Measurements from ENCODE around the gene MYL9. TPM values are rescaled to one million over a fixed set of nuclear protein-coding genes. Genes with fewer than 3 reads are reported as not detected.

MYL9 gene
- polyA plus RNA-seq, 1 of the 3 experiments (the other 2 are of a cell fraction) = not detected

DNA sequence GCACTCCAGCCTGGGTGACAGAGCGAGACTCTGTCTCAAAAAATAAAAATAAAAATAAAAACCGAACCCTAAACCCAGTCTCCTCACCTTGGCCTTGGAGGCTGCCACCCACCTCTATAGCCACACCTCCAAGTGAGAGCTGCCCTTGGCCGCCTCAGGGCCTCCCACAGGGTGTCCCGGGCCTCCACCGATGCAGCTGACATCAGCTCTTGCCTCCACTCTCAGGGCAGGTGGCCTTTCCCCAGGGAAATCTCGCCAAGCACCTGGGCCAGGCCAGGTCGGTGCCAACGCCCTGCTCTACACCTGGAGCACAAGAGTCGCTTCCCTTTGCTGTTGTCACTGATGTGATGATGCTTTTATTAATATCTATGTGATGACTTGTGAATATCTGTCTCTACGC is 8.9 kb upstream of the MYL9 start:
- H4K20me1 ChIP-seq (ENCODE audit: insufficient read depth) = no peaks in the 10 kb centered on the region
- no peaks in the 10 kb centered on the region for H3K79me2 ChIP-seq (ENCODE audit: insufficient read depth)
- ChIA-PET CTCF (no interaction called here), POLR2A (no interaction called here)
- WGBS (ENCODE audit: low lambda C conversion rate) = 85% methylated on average over 10 of the region's 10 CpGs
- H3K27ac ChIP-seq (ENCODE audit: low read depth in 2 of 2, low read length in 1 of 2) = no peak overlapping the region
- peaks cover under 1 to 15% of the 10 kb centered on the region in 2 experiments for H3K36me3 ChIP-seq (replicated peaks in 1 of 2; ENCODE audit: control insufficient read depth in 1 of 2, insufficient read depth in 2 of 2, low read length in 1 of 2)
- no peak overlapping the region for H3K4me3 ChIP-seq (ENCODE audit: low read depth in 2 of 2, low read length in 1 of 2)
- TF ChIP-seq, protein P1, sequence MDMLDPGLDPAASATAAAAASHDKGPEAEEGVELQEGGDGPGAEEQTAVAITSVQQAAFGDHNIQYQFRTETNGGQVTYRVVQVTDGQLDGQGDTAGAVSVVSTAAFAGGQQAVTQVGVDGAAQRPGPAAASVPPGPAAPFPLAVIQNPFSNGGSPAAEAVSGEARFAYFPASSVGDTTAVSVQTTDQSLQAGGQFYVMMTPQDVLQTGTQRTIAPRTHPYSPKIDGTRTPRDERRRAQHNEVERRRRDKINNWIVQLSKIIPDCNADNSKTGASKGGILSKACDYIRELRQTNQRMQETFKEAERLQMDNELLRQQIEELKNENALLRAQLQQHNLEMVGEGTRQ (IDR thresholded peaks at IDR 0.05; ENCODE audit: borderline replicate concordance, low read depth, low read length) = no peak
- TF ChIP-seq ELF1 (IDR thresholded peaks at IDR 0.05) = no peak
- TF ChIP-seq POLR2AphosphoS5 (IDR thresholded peaks at IDR 0.05; ENCODE audit: low read depth, low read length) = no peak
- no peak for TF ChIP-seq MEF2A (IDR thresholded peaks at IDR 0.05; ENCODE audit: borderline replicate concordance, low read depth)
- TF ChIP-seq, protein P2, sequence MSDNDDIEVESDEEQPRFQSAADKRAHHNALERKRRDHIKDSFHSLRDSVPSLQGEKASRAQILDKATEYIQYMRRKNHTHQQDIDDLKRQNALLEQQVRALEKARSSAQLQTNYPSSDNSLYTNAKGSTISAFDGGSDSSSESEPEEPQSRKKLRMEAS (IDR thresholded peaks at IDR 0.05; ENCODE audit: low read depth) = no peak
- TF ChIP-seq, protein P3, sequence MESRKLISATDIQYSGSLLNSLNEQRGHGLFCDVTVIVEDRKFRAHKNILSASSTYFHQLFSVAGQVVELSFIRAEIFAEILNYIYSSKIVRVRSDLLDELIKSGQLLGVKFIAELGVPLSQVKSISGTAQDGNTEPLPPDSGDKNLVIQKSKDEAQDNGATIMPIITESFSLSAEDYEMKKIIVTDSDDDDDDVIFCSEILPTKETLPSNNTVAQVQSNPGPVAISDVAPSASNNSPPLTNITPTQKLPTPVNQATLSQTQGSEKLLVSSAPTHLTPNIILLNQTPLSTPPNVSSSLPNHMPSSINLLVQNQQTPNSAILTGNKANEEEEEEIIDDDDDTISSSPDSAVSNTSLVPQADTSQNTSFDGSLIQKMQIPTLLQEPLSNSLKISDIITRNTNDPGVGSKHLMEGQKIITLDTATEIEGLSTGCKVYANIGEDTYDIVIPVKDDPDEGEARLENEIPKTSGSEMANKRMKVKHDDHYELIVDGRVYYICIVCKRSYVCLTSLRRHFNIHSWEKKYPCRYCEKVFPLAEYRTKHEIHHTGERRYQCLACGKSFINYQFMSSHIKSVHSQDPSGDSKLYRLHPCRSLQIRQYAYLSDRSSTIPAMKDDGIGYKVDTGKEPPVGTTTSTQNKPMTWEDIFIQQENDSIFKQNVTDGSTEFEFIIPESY (IDR thresholded peaks at IDR 0.05; ENCODE audit: borderline replicate concordance, low read depth) = no peak
- TF ChIP-seq, protein P4, sequence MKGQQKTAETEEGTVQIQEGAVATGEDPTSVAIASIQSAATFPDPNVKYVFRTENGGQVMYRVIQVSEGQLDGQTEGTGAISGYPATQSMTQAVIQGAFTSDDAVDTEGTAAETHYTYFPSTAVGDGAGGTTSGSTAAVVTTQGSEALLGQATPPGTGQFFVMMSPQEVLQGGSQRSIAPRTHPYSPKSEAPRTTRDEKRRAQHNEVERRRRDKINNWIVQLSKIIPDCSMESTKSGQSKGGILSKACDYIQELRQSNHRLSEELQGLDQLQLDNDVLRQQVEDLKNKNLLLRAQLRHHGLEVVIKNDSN (IDR thresholded peaks at IDR 0.05; ENCODE audit: borderline replicate concordance, low read depth) = no peak
- H3K9ac ChIP-seq = no peak overlapping the region
- H3K9me2 ChIP-seq = no peaks in the 10 kb centered on the region
- H3F3A ChIP-seq (replicated peaks; ENCODE audit: insufficient read depth) = peaks cover 8% of the 10 kb centered on the region
- no peaks in the 10 kb centered on the region for H3K9me3 ChIP-seq
- no peaks in the 10 kb centered on the region for H3K27me3 ChIP-seq (ENCODE audit: insufficient read depth)
- H3K4me2 ChIP-seq = no peak overlapping the region
- no peaks in the 10 kb centered on the region for H3K4me1 ChIP-seq (ENCODE audit: control insufficient read depth in 1 of 2, insufficient read depth in 2 of 2, low read depth in 1 of 2, low read length in 1 of 2)
- no peak for DNase-seq
- no peak overlapping the region for H2AFZ ChIP-seq (ENCODE audit: low read depth)

- Histone ChIP-seq H3K9me2 (no peaks in the 10 kb centered on the region), H2AFZ (ENCODE audit: low read depth) (no peak overlapping the region), H3K9me3 (no peaks in the 10 kb centered on the region), H3K4me1 (ENCODE audit: control insufficient read depth in 1 of 2, insufficient read depth in 2 of 2, low read depth in 1 of 2, low read length in 1 of 2) (no peaks in the 10 kb centered on the region), H3K4me2 (no peak overlapping the region), H3K36me3 (replicated peaks in 1 of 2; ENCODE audit: control insufficient read depth in 1 of 2, insufficient read depth in 2 of 2, low read length in 1 of 2) (peaks cover 0 to 10% of the 10 kb centered on the region in 2 experiments), H4K20me1 (ENCODE audit: insufficient read depth) (no peaks in the 10 kb centered on the region), H3K79me2 (ENCODE audit: insufficient read depth) (no peaks in the 10 kb centered on the region), H3K27ac (ENCODE audit: low read depth in 2 of 2, low read length in 1 of 2) (no peak overlapping the region), H3K9ac (no peak overlapping the region), H3K4me3 (ENCODE audit: low read depth in 2 of 2, low read length in 1 of 2) (no peak overlapping the region), H3K27me3 (ENCODE audit: insufficient read depth) (no peaks in the 10 kb centered on the region), H3F3A (replicated peaks; ENCODE audit: insufficient read depth) (peaks cover 8% of the 10 kb centered on the region)
- WGBS (ENCODE audit: low lambda C conversion rate) = 79% methylated on average over 3 of the region's 3 CpGs
- no peak for TF ChIP-seq RFX5 (IDR thresholded peaks at IDR 0.05; ENCODE audit: low read length)
- TF ChIP-seq TEAD4 (IDR thresholded peaks at IDR 0.05; ENCODE audit: borderline replicate concordance, insufficient read depth) = no peak
- no peak for TF ChIP-seq YY1 (IDR thresholded peaks at IDR 0.05; ENCODE audit: low read depth)
- no peak for TF ChIP-seq GABPA (IDR thresholded peaks at IDR 0.05; ENCODE audit: low read depth)
- no peak for TF ChIP-seq RAD21 (IDR thresholded peaks at IDR 0.05; ENCODE audit: low read length)
- TF ChIP-seq, protein P1 (IDR thresholded peaks at IDR 0.05; ENCODE audit: borderline replicate concordance, low read depth, low read length) = no peak
- no peak for TF ChIP-seq JUND (IDR thresholded peaks at IDR 0.05)
- no peak for TF ChIP-seq NRF1 (IDR thresholded peaks at IDR 0.05; ENCODE audit: low read depth, low read length)
- TF ChIP-seq, protein P3 (IDR thresholded peaks at IDR 0.05; ENCODE audit: borderline replicate concordance, low read depth) = no peak
- TF ChIP-seq, protein P2 (IDR thresholded peaks at IDR 0.05; ENCODE audit: low read depth) = no peak
- TF ChIP-seq ELF1 (IDR thresholded peaks at IDR 0.05) = no peak
- TF ChIP-seq, protein P5, sequence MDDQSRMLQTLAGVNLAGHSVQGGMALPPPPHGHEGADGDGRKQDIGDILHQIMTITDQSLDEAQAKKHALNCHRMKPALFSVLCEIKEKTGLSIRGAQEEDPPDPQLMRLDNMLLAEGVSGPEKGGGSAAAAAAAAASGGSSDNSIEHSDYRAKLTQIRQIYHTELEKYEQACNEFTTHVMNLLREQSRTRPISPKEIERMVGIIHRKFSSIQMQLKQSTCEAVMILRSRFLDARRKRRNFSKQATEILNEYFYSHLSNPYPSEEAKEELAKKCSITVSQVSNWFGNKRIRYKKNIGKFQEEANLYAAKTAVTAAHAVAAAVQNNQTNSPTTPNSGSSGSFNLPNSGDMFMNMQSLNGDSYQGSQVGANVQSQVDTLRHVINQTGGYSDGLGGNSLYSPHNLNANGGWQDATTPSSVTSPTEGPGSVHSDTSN (IDR thresholded peaks at IDR 0.05) = no peak
- CTCF ChIA-PET = no interaction called here
- no peak for DNase-seq
- POLR2A ChIA-PET = no interaction called here
Measured at GRCh38 chr20:36532822-36533221, 8.5 kb upstream of the MYL9 start.

Measured in SK-N-SH (cell line).